ENCODE results near the gene PURB. TPM values are rescaled to one million over a fixed set of nuclear protein-coding genes. Genes with fewer than 3 reads are reported as not detected.
"Not testable (repeated sequence)": the region's sequence is repeated elsewhere in the genome, so short reads cannot be mapped to it uniquely, and the experiment has no call there.

Gene PURB
- total RNA-seq, 3 donors from 2014 or later (not counting 1 experiment from before 2014, with no cell fraction given), result 28.5 to 36.0 (median 33.7) TPM

DNA sequence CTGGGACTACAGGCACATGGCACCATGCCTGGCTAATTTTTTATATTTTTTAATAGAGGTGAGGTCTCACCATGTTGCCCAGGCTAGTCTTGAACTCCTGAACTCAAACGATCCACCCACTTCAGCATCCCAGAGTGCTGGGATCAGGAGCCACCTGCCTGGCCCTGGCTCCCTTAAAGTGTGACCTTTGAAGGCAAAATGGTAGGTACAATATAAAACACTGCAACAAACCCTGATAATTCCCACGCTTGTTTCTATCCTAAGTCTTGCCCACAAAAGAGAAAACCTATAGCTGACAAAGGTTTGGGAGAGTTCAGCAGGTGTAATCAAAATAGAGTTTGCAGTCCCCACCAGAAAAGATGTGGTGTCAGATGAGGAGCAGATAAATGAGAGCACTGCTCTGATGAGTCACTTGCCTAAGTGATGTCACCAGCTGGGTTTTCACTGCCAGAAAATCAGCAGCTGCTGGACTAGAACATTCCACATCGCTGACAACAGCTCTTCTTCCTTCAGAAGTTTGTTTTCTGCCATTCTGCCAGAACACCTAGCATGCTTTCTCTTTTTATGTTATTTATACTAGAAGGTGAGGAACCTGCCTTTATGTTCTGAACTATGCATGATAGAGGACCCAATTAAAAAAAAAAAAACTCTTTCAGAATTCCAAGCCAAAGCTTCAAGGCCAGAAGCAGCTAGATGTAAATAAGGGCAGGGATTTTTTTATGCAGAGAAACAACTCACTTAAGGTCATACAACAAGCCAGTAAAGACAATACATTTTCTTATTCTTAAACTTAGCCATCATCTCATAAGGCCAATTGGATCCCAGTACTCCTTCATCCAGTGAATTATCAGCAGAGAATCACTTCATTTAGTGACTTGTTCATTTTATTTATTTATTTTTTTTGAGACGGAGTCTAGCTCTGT, 18.0 kb downstream of the PURB start:
- no peak for ATAC-seq
- Histone ChIP-seq H3K4me3 (ENCODE audit: low read length) (no peak overlapping the region), H3K9me3 (ENCODE audit: control insufficient read depth, insufficient read depth, low read length) (no peaks in the 10 kb centered on the region), H3K4me1 (ENCODE audit: control insufficient read depth, insufficient read depth, low read length) (no peaks in the 10 kb centered on the region), H3K27me3 (ENCODE audit: control insufficient read depth, insufficient read depth, low read length) (no peaks in the 10 kb centered on the region), H3K36me3 (ENCODE audit: control insufficient read depth, insufficient read depth, low read length) (no peaks in the 10 kb centered on the region), H3K27ac (ENCODE audit: low read length) (no peak overlapping the region)
- intact Hi-C loops (cut with micrococcal nuclease), result no loop called here
- no peak overlapping the region for H3K27ac Mint-ChIP-seq
- no peaks in the 10 kb centered on the region for H3K9me3 Mint-ChIP-seq
- no peak overlapping the region for H3K4me3 Mint-ChIP-seq
- no peaks in the 10 kb centered on the region for H3K36me3 Mint-ChIP-seq
- H3K27me3 Mint-ChIP-seq (ENCODE audit: low read depth in 2 of 2), result peaks cover 2 to 7% of the 10 kb centered on the region in 2 donors
- no peak for DNase-seq
- 85% methylated on average over 2 of the region's 4 CpGs for WGBS (ENCODE audit: insufficient coverage)
- TF ChIP-seq, protein P1, sequence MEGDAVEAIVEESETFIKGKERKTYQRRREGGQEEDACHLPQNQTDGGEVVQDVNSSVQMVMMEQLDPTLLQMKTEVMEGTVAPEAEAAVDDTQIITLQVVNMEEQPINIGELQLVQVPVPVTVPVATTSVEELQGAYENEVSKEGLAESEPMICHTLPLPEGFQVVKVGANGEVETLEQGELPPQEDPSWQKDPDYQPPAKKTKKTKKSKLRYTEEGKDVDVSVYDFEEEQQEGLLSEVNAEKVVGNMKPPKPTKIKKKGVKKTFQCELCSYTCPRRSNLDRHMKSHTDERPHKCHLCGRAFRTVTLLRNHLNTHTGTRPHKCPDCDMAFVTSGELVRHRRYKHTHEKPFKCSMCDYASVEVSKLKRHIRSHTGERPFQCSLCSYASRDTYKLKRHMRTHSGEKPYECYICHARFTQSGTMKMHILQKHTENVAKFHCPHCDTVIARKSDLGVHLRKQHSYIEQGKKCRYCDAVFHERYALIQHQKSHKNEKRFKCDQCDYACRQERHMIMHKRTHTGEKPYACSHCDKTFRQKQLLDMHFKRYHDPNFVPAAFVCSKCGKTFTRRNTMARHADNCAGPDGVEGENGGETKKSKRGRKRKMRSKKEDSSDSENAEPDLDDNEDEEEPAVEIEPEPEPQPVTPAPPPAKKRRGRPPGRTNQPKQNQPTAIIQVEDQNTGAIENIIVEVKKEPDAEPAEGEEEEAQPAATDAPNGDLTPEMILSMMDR (IDR thresholded peaks at IDR 0.05), result no peak
- no peaks in the 10 kb centered on the region for H3K4me1 Mint-ChIP-seq

DNA sequence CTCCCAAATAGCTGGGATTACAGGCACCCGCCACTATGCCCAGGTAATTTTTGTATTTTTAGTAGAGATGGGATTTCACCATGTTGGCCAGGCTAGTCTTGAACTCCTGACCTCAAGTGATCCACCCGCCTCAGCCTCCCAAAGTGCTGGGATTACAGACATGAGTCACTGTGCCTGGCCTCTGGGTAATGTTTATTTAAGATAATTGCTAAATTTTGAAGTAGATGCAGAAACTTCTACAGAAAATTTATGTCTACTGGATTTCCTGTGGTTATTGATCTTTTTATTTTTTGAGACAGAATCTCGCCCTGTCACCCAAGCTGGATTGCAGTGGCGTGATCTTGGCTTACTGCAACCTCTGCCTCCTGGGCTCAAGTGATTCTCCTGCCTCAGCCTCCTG, 23.4 kb downstream of the PURB start:
- H3K27ac Mint-ChIP-seq; H3K36me3 Mint-ChIP-seq; ATAC-seq; H3K4me3 Mint-ChIP-seq; H3K4me1 ChIP-seq (ENCODE audit: control insufficient read depth, insufficient read depth, low read length); H3K4me3 ChIP-seq (ENCODE audit: low read length); H3K36me3 ChIP-seq (ENCODE audit: control insufficient read depth, insufficient read depth, low read length); H3K27ac ChIP-seq (ENCODE audit: low read length); H3K9me3 Mint-ChIP-seq; H3K9me3 ChIP-seq (ENCODE audit: control insufficient read depth, insufficient read depth, low read length); H3K4me1 Mint-ChIP-seq; intact Hi-C loops (cut with micrococcal nuclease); DNase-seq; H3K27me3 Mint-ChIP-seq (ENCODE audit: low read depth in 2 of 2); H3K27me3 ChIP-seq (ENCODE audit: control insufficient read depth, insufficient read depth, low read length): not testable (repeated sequence)
- WGBS (ENCODE audit: insufficient coverage), result 86% methylated on average over 4 of the region's 4 CpGs

DNA sequence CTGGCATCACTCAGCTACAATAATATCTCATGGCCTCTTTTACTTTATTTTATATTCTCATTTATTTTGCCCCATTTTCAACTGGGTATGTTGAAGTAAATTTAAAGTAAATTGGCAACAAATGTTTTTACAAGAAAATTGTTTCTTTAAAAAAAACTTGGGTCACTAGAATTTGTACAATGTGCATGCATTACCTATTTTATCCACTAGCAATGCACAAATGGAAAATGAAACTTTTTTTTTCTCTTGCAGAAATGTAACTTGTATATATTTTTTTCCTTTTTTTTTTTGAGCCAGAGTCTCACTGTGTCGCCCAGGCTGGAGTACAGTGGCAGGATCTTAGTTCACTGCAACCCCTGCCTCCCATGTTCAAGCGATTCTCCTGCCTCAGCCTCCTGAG, 27.2 kb downstream of the PURB start:
- no peak for ATAC-seq
- no peak overlapping the region for H3K27ac Mint-ChIP-seq
- H3K9me3 Mint-ChIP-seq, result no peaks in the 10 kb centered on the region
- TF ChIP-seq, protein P1 (IDR thresholded peaks at IDR 0.05), result no peak
- no peak for DNase-seq
- H3K27ac ChIP-seq (ENCODE audit: low read length), result no peak overlapping the region
- H3K4me3 ChIP-seq (ENCODE audit: low read length), result no peak overlapping the region
- H3K4me3 Mint-ChIP-seq, result no peak overlapping the region
- no peaks in the 10 kb centered on the region for H3K9me3 ChIP-seq (ENCODE audit: control insufficient read depth, insufficient read depth, low read length)
- H3K27me3 Mint-ChIP-seq (ENCODE audit: low read depth in 2 of 2), result peaks cover 2 to 7% of the 10 kb centered on the region in 2 donors
- no peaks in the 10 kb centered on the region for H3K27me3 ChIP-seq (ENCODE audit: control insufficient read depth, insufficient read depth, low read length)
- no peaks in the 10 kb centered on the region for H3K36me3 ChIP-seq (ENCODE audit: control insufficient read depth, insufficient read depth, low read length)
- peaks cover 7% of the 10 kb centered on the region for H3K4me1 ChIP-seq (ENCODE audit: control insufficient read depth, insufficient read depth, low read length)
- 95% methylated on average over 2 of the region's 2 CpGs for WGBS (ENCODE audit: insufficient coverage)
- no peaks in the 10 kb centered on the region for H3K36me3 Mint-ChIP-seq
- intact Hi-C loops (cut with micrococcal nuclease), result no loop called here
- peaks cover 0 to 5% of the 10 kb centered on the region in 2 donors for H3K4me1 Mint-ChIP-seq

DNA sequence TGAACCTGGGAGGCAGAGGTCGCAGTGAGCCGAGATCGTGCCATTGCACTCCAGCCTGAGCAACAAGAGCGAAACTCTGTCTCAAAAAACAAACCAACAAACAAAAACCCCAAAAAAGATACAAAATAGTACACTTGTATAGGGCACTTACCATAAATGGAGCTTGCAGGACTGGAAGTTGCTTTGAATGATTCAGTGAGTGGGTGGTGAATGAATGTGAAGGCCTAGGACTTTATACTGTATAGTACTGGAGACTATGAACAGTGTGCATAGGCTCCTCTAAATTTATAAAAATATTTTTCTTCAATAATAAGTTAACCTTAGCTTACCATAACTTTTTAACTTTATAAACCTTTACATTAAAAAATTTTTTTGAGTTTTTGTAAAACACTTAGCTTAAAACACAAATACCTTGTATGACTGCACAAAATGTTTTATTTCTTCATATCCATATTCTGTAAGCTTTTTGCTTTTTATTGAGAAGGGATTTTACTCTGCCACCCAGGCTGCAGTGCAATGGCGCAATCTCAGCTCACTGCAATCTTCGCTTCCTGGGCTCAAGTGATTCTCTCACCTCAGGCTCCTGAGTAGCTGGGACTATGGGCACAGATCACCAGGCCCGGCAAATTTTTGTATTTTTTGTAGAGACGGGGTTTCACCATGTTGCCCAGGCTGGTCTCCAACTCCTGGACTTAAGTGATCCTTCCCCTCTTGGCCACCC, 30.5 kb downstream of the PURB start:
- no peak for ATAC-seq
- DNase-seq, result no peak
- H3K4me3 ChIP-seq (ENCODE audit: low read length), result no peak overlapping the region
- H3K27me3 Mint-ChIP-seq (ENCODE audit: low read depth in 2 of 2), result no peaks in the 10 kb centered on the region
- no peak overlapping the region for H3K4me3 Mint-ChIP-seq
- TF ChIP-seq, protein P1 (IDR thresholded peaks at IDR 0.05), result no peak
- H3K4me1 Mint-ChIP-seq, result peaks cover 0 to 5% of the 10 kb centered on the region in 2 donors
- H3K36me3 ChIP-seq (ENCODE audit: control insufficient read depth, insufficient read depth, low read length), result no peaks in the 10 kb centered on the region
- H3K9me3 ChIP-seq (ENCODE audit: control insufficient read depth, insufficient read depth, low read length), result no peaks in the 10 kb centered on the region
- intact Hi-C loops (cut with micrococcal nuclease), result no loop called here
- H3K27ac ChIP-seq (ENCODE audit: low read length), result no peak overlapping the region
- H3K27me3 ChIP-seq (ENCODE audit: control insufficient read depth, insufficient read depth, low read length), result no peaks in the 10 kb centered on the region
- H3K36me3 Mint-ChIP-seq, result no peaks in the 10 kb centered on the region
- no peak overlapping the region for H3K27ac Mint-ChIP-seq
- H3K4me1 ChIP-seq (ENCODE audit: control insufficient read depth, insufficient read depth, low read length), result peaks cover 7% of the 10 kb centered on the region
- WGBS (ENCODE audit: insufficient coverage), result 97% methylated on average over 8 of the region's 8 CpGs
- H3K9me3 Mint-ChIP-seq, result no peaks in the 10 kb centered on the region

Data from natural killer cell (primary cell).